ENCODE data around the gene FOXP1.

The FOXP1 gene

GRCh38 chr3:71402280-71402679 is 181.2 kb downstream of the FOXP1 start:
- no peak for DNase-seq

GRCh38 chr3:71401695-71402231 is 181.8 kb downstream of the FOXP1 start:
- no peak for DNase-seq

- DNase-seq = no peak
These were observed 182.5 kb downstream of the FOXP1 start for GRCh38 chr3:71400986-71401451.

GRCh38 chr3:71399478-71399877 is 184.1 kb downstream of the FOXP1 start:
- DNase-seq = no peak

GRCh38 chr3:71398157-71398836 is 185.2 kb downstream of the FOXP1 start:
- no peak for DNase-seq

- no peak for DNase-seq
These were observed 185.8 kb downstream of the FOXP1 start for GRCh38 chr3:71397726-71398125.

- no peak for DNase-seq
These were observed 186.5 kb downstream of the FOXP1 start for GRCh38 chr3:71397046-71397445.

GRCh38 chr3:71395927-71396695 is 187.4 kb downstream of the FOXP1 start:
- DNase-seq = no peak

GRCh38 chr3:71395470-71395869 is 188.1 kb downstream of the FOXP1 start:
- no peak for DNase-seq

- DNase-seq = no peak
These were observed 189.8 kb downstream of the FOXP1 start for GRCh38 chr3:71393745-71394144.

GRCh38 chr3:71393093-71393492 is 190.4 kb downstream of the FOXP1 start:
- no peak for DNase-seq

GRCh38 chr3:71392251-71392650 is 191.3 kb downstream of the FOXP1 start:
- no peak for DNase-seq

- no peak for DNase-seq
These were observed 192.2 kb downstream of the FOXP1 start for GRCh38 chr3:71391361-71391760.

- peak in 6 of 58 donors; percentile 2 to 9 (median 4) for DNase-seq
These were observed 193.5 kb downstream of the FOXP1 start for GRCh38 chr3:71389911-71390573.

GRCh38 chr3:71389191-71389590 is 194.3 kb downstream of the FOXP1 start:
- DNase-seq = no peak

GRCh38 chr3:71388535-71389120 is 194.9 kb downstream of the FOXP1 start:
- DNase-seq = no peak

GRCh38 chr3:71387586-71387985 is 195.9 kb downstream of the FOXP1 start:
- no peak for DNase-seq

- no peak for DNase-seq
These were observed 198.5 kb downstream of the FOXP1 start for GRCh38 chr3:71384837-71385716.

GRCh38 chr3:71384388-71384787 is 199.1 kb downstream of the FOXP1 start:
- no peak for DNase-seq

GRCh38 chr3:71380096-71380495 is 203.4 kb downstream of the FOXP1 start:
- no peak for DNase-seq

- no peak for DNase-seq
These were observed 205.0 kb downstream of the FOXP1 start for GRCh38 chr3:71378509-71378908.
